CD14-positive monocyte (primary cell): ENCODE data around the gene CUL2. TPM values are rescaled to one million over a fixed set of nuclear protein-coding genes. Genes with fewer than 3 reads are reported as not detected.
A peak's percentile ranks its signal among the peaks of the same experiment; 100 is the strongest.

Experiments
- DNase-seq, 3 donors: peaks; one replicate each; pipeline ENCODE4 v3.0.0-alpha.2; 2011 to 2022
- H2AFZ ChIP-seq: 2 replicates; pipeline ENCODE4 v1.6.0; 2012; ENCODE audit warnings: mild to moderate bottlenecking, low read depth, low read length, inconsistent platforms; ENCODE audit not compliant: insufficient read depth, poor library complexity, severe bottlenecking
- H3K27ac ChIP-seq, 2 donors: 1 replicate in 1 of 2; 2 replicates in 1 of 2; pipeline ENCODE4 v1.5.1; 2012 to 2013; ENCODE audit warnings: low read length in 2 of 2, control low read depth in 1 of 2, inconsistent platforms in 1 of 2, low read depth in 1 of 2, mild to moderate bottlenecking in 1 of 2
- H3K27me3 ChIP-seq, 2 donors: one replicate each; pipeline versions ENCODE4 v1.6.0 to v1.6.1; 2011 to 2013; ENCODE audit warnings: low read length in 2 of 2; ENCODE audit not compliant: control insufficient read depth in 2 of 2, insufficient read depth in 2 of 2
- H3K36me3 ChIP-seq, 2 donors: replicated peaks in 1 of 2; 1 replicate in 1 of 2; 2 replicates in 1 of 2; pipeline versions ENCODE4 v1.5.1 to v1.6.1; 2012 to 2013; ENCODE audit warnings: low read length in 2 of 2, control low read depth in 1 of 2, inconsistent platforms in 1 of 2, mild to moderate bottlenecking in 1 of 2; ENCODE audit not compliant: insufficient read depth in 2 of 2, control insufficient read depth in 1 of 2
- H3K4me1 ChIP-seq, 2 donors: 1 replicate in 1 of 2; 2 replicates in 1 of 2; pipeline versions ENCODE4 v1.5.1 to v1.6.1; 2012 to 2013; ENCODE audit warnings: low read length in 2 of 2, control low read depth in 1 of 2, inconsistent platforms in 1 of 2, mild to moderate bottlenecking in 1 of 2, moderate library complexity in 1 of 2; ENCODE audit not compliant: insufficient read depth in 2 of 2, control insufficient read depth in 1 of 2
- H3K4me2 ChIP-seq: replicated peaks from 2 replicates; pipeline ENCODE3; 2012; ENCODE audit warnings: low read length, moderate library complexity, mild to moderate bottlenecking; ENCODE audit not compliant: poor library complexity, severe bottlenecking; ENCODE audit errors: extremely low read depth
- H3K4me3 ChIP-seq, 3 experiments: fragments of 200-600 bp in 1 of 3; sonication (generic) in 1 of 3; replicated peaks in 1 of 3; 1 replicate in 2 of 3; 2 replicates in 1 of 3; pipeline ENCODE4 v1.5.1; 2011 to 2013; ENCODE audit warnings: low read length in 3 of 3, mild to moderate bottlenecking in 3 of 3, control low read depth in 2 of 3, low read depth in 2 of 3, inconsistent platforms in 1 of 3, moderate library complexity in 1 of 3
- H3K79me2 ChIP-seq: 2 replicates; pipeline ENCODE4 v1.6.0; 2012; ENCODE audit warnings: mild to moderate bottlenecking, control low read depth, inconsistent platforms, low read length, moderate library complexity; ENCODE audit not compliant: insufficient read depth
- H3K9ac ChIP-seq: 2 replicates; pipeline ENCODE4 v1.6.0; 2017; ENCODE audit warnings: low read length, mild to moderate bottlenecking; ENCODE audit not compliant: insufficient read depth, poor library complexity, severe bottlenecking
- H3K9me3 ChIP-seq, 2 donors: replicated peaks in 1 of 2; 1 replicate in 1 of 2; 2 replicates in 1 of 2; pipeline versions ENCODE4 v1.5.1 to v1.6.1; 2012 to 2013; ENCODE audit warnings: low read length in 2 of 2, control low read depth in 1 of 2; ENCODE audit not compliant: control insufficient read depth in 1 of 2, insufficient read depth in 1 of 2
- H4K20me1 ChIP-seq: 2 replicates; pipeline ENCODE4 v1.6.0; 2012; ENCODE audit warnings: mild to moderate bottlenecking, low read length, control low read depth, moderate library complexity; ENCODE audit not compliant: insufficient read depth
- H3K27ac Mint-ChIP-seq, 7 donors: one replicate each; pipeline ENCODE4 v1.8.0; 2020; ENCODE audit warnings: mild to moderate bottlenecking in 7 of 7, mixed read lengths in 7 of 7, moderate library complexity in 6 of 7, inconsistent platforms in 2 of 7
- H3K27me3 Mint-ChIP-seq, 3 donors: one replicate each; pipeline ENCODE4 v1.8.0; 2021 to 2022; ENCODE audit warnings: low read depth in 3 of 3, mild to moderate bottlenecking in 3 of 3, mixed read lengths in 3 of 3, moderate library complexity in 3 of 3, inconsistent platforms in 1 of 3
- H3K36me3 Mint-ChIP-seq, 2 donors: one replicate each; pipeline ENCODE4 v1.8.0; 2020; ENCODE audit warnings: mixed read lengths in 2 of 2, inconsistent platforms in 1 of 2, mild to moderate bottlenecking in 1 of 2
- H3K4me1 Mint-ChIP-seq: one replicate; pipeline ENCODE4 v1.8.0; 2020; ENCODE audit warnings: mild to moderate bottlenecking, mixed read lengths
- H3K4me3 Mint-ChIP-seq, 2 donors: one replicate each; pipeline ENCODE4 v1.8.0; 2020; ENCODE audit warnings: mild to moderate bottlenecking in 2 of 2, mixed read lengths in 2 of 2, moderate library complexity in 1 of 2
- H3K9me3 Mint-ChIP-seq, 7 donors: one replicate each; pipeline ENCODE4 v1.8.0; 2020 to 2022; ENCODE audit warnings: mixed read lengths in 7 of 7, mild to moderate bottlenecking in 6 of 7, moderate library complexity in 6 of 7, inconsistent platforms in 2 of 7
- WGBS: methylation state at CpG from one replicate; pipeline ENCODE4 v1.1.5; 2013; ENCODE audit warnings: missing lambda C conversion rate; ENCODE audit not compliant: insufficient coverage; 5-methylcytosine and 5-hydroxymethylcytosine counted together
- intact Hi-C, 2 donors: fragments of 100-400 bp; cut with micrococcal nuclease; formaldehyde crosslinking; loops; one replicate each; pipeline versions ENCODE4 v1.15.0 to v1.15.1; 2023
- polyA plus RNA-seq, 3 donors: library from polyadenylated mRNA; depleted of rRNA in 1 of 3; unstranded in 2 of 3; stranded (reverse) in 1 of 3; fragments of 300-500 nt in 2 of 3; fragments of >200 nt in 1 of 3; fragmentation: Illumina TruSeq in 2 of 3; gene quantifications; 1 replicate in 2 of 3; 2 replicates in 1 of 3; pipeline ENCODE4 v1.2.3, GENCODE V29; 2012 to 2021
- TF ChIP-seq, protein P1 (sequence below): fragments of 200-600 bp; IDR thresholded peaks from one replicate; pipeline ENCODE4 v1.8.0; 2022; ENCODE audit warnings: antibody characterized with exemption, mild to moderate bottlenecking

CUL2 gene
- polyA plus RNA-seq, 3 donors, result 10.2 to 22.8 (median 12.9) TPM

GRCh38 chr10:35126530-35127288 lies 36.6 kb upstream of the CUL2 start, which contains the start of gene CREM:
Gene CREM (plus strand): TSS chr10:35126846. CDS start chr10:35137836, 10,990 bp downstream.
- peaks cover 0 to 2% (median 0%) of the 10 kb centered on the region in 7 donors for H3K9me3 Mint-ChIP-seq
- peaks cover 14% of the 10 kb centered on the region for H3K4me1 Mint-ChIP-seq
- Histone ChIP-seq H3K27me3 (no peaks in the 10 kb centered on the region), H3K9ac (peak within 1 kb of the TSS; percentile 97), H3K36me3 (no peaks in the 10 kb centered on the region), H3K27ac (peak within 1 kb of the TSS; percentile 99), H3K4me2 (peak within 1 kb of the TSS; percentile 69), H3K4me1 (peaks cover 13 to 19% of the 10 kb centered on the region in 2 donors), H3K9me3 (no peaks in the 10 kb centered on the region), H2AFZ (peak within 1 kb of the TSS; percentile 90), H3K4me3 (peak within 1 kb of the TSS; percentile 75 to 81 (median 80)), H4K20me1 (no peaks in the 10 kb centered on the region), H3K79me2 (peaks cover 14% of the 10 kb centered on the region)
- peak within 1 kb of the TSS; percentile 86 to 90 for H3K4me3 Mint-ChIP-seq
- TF ChIP-seq, protein P1, sequence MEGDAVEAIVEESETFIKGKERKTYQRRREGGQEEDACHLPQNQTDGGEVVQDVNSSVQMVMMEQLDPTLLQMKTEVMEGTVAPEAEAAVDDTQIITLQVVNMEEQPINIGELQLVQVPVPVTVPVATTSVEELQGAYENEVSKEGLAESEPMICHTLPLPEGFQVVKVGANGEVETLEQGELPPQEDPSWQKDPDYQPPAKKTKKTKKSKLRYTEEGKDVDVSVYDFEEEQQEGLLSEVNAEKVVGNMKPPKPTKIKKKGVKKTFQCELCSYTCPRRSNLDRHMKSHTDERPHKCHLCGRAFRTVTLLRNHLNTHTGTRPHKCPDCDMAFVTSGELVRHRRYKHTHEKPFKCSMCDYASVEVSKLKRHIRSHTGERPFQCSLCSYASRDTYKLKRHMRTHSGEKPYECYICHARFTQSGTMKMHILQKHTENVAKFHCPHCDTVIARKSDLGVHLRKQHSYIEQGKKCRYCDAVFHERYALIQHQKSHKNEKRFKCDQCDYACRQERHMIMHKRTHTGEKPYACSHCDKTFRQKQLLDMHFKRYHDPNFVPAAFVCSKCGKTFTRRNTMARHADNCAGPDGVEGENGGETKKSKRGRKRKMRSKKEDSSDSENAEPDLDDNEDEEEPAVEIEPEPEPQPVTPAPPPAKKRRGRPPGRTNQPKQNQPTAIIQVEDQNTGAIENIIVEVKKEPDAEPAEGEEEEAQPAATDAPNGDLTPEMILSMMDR, result peak; percentile 82
- H3K27ac Mint-ChIP-seq, result peak within 1 kb of the TSS; percentile 98 to 100 (median 99)
- H3K27me3 Mint-ChIP-seq, result no peaks in the 10 kb centered on the region
- 0% methylated on average over 73 of the region's 80 CpGs for WGBS
- DNase-seq, result peak; percentile 97 to 99 (median 97)
- intact Hi-C loops, result loop anchor here (2.0 to 5.0 kb wide), 5 partner anchors 34 to 326 kb away; partner anchors contain the start of gene CUL2 (in 2 of the 2)
- H3K36me3 Mint-ChIP-seq, result peaks cover 0 to 4% of the 10 kb centered on the region in 2 donors

GRCh38 chr10:35126062-35126529 lies 36.0 kb upstream of the CUL2 start:
- Mint-ChIP-seq H3K27ac (peak overlapping the region; percentile 96 to 100 (median 98)), H3K27me3 (no peaks in the 10 kb centered on the region), H3K36me3 (peaks cover 0 to 4% of the 10 kb centered on the region in 2 donors), H3K9me3 (peaks cover 0 to 2% (median 0%) of the 10 kb centered on the region in 7 donors), H3K4me3 (peak overlapping the region; percentile 75 to 82), H3K4me1 (peaks cover 14% of the 10 kb centered on the region)
- peak overlapping the region; percentile 24 to 81 (median 80) for H3K4me3 ChIP-seq
- H3K79me2 ChIP-seq, result peaks cover 14% of the 10 kb centered on the region
- DNase-seq, result no peak
- no peaks in the 10 kb centered on the region for H3K27me3 ChIP-seq
- H3K27ac ChIP-seq, result peak overlapping the region; percentile 99
- TF ChIP-seq, protein P1, result no peak
- peak overlapping the region; percentile 90 for H2AFZ ChIP-seq
- no peaks in the 10 kb centered on the region for H4K20me1 ChIP-seq
- intact Hi-C loops, result loop anchor here (2.0 to 5.0 kb wide), 5 partner anchors 34 to 326 kb away; partner anchors contain the start of gene CUL2 (in 2 of the 2)
- H3K36me3 ChIP-seq, result no peaks in the 10 kb centered on the region
- H3K9ac ChIP-seq, result peak overlapping the region; percentile 97
- peak overlapping the region; percentile 69 for H3K4me2 ChIP-seq
- peaks cover 13 to 19% of the 10 kb centered on the region in 2 donors for H3K4me1 ChIP-seq
- no peaks in the 10 kb centered on the region for H3K9me3 ChIP-seq
- WGBS, result 71% methylated on average over 9 of the region's 13 CpGs
